Neural cell (in vitro differentiated cells): ENCODE results near the gene HMGXB4.

Experiments
- POLR2AphosphoS5 ChIP-seq: IDR thresholded peaks from 2 replicates; pipeline ENCODE4 v1.6.1; 2012
- TF ChIP-seq, protein P1 (sequence below): fragments of 450-650 bp; IDR thresholded peaks from 2 replicates; pipeline ENCODE4 v1.5.1; 2014; ENCODE audit warnings: antibody characterized with exemption, mild to moderate bottlenecking, moderate library complexity; ENCODE audit not compliant: poor library complexity, severe bottlenecking

DNA sequence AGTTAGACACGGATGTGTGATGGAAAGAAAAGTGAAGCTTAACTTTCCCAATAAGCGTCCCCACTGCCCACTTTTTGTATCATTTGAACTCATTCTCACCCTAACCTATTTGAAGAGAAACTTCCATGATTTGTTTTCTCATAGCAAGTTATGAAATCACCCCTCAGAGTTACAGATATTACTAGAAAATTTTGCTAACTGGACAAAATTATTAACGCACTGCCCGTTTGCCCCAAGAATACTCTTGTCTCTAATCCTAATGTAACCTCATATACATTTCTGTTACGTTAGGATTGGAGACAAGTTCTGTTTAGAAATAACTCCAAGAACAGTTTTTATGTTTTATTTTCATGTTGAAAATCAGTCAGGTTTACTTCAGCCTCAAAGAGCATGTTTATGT lies 67.9 kb downstream of the HMGXB4 start:
- TF ChIP-seq, protein P1, sequence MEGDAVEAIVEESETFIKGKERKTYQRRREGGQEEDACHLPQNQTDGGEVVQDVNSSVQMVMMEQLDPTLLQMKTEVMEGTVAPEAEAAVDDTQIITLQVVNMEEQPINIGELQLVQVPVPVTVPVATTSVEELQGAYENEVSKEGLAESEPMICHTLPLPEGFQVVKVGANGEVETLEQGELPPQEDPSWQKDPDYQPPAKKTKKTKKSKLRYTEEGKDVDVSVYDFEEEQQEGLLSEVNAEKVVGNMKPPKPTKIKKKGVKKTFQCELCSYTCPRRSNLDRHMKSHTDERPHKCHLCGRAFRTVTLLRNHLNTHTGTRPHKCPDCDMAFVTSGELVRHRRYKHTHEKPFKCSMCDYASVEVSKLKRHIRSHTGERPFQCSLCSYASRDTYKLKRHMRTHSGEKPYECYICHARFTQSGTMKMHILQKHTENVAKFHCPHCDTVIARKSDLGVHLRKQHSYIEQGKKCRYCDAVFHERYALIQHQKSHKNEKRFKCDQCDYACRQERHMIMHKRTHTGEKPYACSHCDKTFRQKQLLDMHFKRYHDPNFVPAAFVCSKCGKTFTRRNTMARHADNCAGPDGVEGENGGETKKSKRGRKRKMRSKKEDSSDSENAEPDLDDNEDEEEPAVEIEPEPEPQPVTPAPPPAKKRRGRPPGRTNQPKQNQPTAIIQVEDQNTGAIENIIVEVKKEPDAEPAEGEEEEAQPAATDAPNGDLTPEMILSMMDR, result no peak
- TF ChIP-seq POLR2AphosphoS5, result no peak
